ENCODE results near the gene RGS11. TPM values are rescaled to one million over a fixed set of nuclear protein-coding genes. Genes with fewer than 3 reads are reported as not detected.

Gene RGS11
- total RNA-seq, 3 donors from 2014 or later: 3.1 to 7.5 (median 5.9) TPM

DNA sequence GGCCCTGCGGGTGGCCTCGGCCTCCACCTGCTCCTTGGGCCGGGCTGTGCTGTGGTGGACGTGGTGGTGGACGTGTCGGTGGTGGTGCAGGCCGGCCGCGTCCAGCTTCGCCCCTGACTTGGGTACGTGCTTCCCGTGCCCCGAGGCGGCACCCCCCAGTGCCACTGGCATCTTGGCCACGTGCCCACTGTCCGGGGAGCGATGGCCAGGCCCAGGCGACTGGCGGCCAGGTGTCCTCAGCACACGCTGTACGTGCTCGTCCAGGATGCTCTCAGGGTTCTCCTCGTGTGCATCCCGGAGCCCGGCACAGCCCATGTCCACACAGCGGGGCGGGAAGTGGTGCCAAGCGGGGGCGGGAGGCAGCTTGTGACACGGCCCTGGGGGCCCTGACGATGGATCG is 22.1 kb upstream of the RGS11 start:
- DNase-seq (ENCODE audit: low spot score in 2 of 2): no peak
- H3K36me3 ChIP-seq: no peaks in the 10 kb centered on the region
- H3K4me3 ChIP-seq: no peak overlapping the region
- no peaks in the 10 kb centered on the region for H3K27me3 ChIP-seq
- no peak overlapping the region for H3K27ac ChIP-seq
- TF ChIP-seq POLR2AphosphoS5 (IDR thresholded peaks at IDR 0.05): no peak
- no peak for TF ChIP-seq POLR2A (IDR thresholded peaks at IDR 0.05)
- TF ChIP-seq, protein P1, sequence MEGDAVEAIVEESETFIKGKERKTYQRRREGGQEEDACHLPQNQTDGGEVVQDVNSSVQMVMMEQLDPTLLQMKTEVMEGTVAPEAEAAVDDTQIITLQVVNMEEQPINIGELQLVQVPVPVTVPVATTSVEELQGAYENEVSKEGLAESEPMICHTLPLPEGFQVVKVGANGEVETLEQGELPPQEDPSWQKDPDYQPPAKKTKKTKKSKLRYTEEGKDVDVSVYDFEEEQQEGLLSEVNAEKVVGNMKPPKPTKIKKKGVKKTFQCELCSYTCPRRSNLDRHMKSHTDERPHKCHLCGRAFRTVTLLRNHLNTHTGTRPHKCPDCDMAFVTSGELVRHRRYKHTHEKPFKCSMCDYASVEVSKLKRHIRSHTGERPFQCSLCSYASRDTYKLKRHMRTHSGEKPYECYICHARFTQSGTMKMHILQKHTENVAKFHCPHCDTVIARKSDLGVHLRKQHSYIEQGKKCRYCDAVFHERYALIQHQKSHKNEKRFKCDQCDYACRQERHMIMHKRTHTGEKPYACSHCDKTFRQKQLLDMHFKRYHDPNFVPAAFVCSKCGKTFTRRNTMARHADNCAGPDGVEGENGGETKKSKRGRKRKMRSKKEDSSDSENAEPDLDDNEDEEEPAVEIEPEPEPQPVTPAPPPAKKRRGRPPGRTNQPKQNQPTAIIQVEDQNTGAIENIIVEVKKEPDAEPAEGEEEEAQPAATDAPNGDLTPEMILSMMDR (IDR thresholded peaks at IDR 0.05): no peak
- H3K4me1 ChIP-seq: no peaks in the 10 kb centered on the region
- no peaks in the 10 kb centered on the region for H3K9me3 ChIP-seq
- intact Hi-C loops (cut with DNase I; ENCODE audit: low total_unique reads): loop anchor here (5.0 kb wide), 1 partner anchor 859 kb away; no protein-coding TSS in a partner anchor

DNA sequence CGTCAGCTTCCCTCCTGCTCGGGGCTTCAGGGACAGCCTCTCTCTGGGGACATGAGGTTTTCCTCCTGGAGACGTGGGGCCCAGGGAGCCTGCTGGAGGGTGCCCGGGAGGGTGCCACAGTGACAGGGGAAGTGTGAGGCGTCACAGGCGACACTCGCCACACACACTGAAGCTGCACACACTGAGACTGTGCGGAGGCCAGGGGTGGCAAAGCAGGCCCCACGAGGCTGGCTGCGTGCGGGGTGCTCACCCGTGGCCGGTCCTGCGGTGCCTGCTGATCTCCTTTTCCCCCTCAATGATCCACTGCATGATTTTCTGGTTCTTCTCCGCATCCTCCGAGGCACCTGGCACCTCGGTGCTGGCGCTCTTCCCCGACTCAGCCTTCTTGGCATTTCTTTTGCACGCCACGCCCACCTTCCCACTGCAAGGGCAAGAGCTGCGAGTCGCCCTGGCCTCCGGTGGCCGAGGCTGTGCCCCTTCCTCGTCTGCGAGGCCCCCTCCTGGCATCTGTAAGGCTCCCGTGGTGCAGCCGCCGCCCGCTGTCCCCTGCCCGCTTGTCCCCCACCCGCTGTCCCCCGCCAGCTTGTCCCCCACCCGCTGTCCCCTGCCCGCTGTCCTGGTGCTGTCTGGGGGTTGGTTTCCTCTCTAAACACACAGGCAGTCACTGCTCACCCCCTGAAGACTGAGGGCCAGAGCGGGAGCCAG is 21.2 kb upstream of the RGS11 start:
- Histone ChIP-seq H3K9me3 (no peaks in the 10 kb centered on the region), H3K4me3 (no peak overlapping the region), H3K36me3 (no peaks in the 10 kb centered on the region), H3K27ac (no peak overlapping the region), H3K27me3 (no peaks in the 10 kb centered on the region), H3K4me1 (no peaks in the 10 kb centered on the region)
- intact Hi-C loops (cut with DNase I; ENCODE audit: low total_unique reads): loop anchor here (5.0 kb wide), 1 partner anchor 860 kb away; no protein-coding TSS in a partner anchor
- no peak for DNase-seq (ENCODE audit: low spot score in 2 of 2)
- TF ChIP-seq POLR2AphosphoS5 (IDR thresholded peaks at IDR 0.05) (no peak), POLR2A (IDR thresholded peaks at IDR 0.05) (no peak)
- TF ChIP-seq, protein P1 (IDR thresholded peaks at IDR 0.05): no peak

DNA sequence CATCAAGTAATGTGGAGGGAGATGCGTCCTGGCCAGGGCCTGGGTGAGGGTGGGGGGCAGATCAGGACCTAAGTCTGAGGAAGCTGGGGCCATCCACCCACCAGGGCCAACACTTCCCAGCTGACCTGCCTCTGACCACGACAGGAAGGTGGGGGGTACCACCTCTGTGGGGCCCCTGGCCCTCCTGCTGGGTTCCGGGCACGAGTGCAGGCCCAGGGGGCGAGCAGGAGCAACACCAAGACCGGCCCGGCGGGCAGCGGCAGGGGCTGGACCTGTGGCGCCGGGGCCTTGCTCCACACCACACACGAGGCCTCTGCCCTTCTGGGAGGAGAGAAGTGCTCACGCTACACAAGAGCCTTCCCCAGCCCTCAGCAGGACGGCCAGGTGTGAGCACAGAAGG is 20.5 kb upstream of the RGS11 start:
- H3K36me3 ChIP-seq: no peaks in the 10 kb centered on the region

DNA sequence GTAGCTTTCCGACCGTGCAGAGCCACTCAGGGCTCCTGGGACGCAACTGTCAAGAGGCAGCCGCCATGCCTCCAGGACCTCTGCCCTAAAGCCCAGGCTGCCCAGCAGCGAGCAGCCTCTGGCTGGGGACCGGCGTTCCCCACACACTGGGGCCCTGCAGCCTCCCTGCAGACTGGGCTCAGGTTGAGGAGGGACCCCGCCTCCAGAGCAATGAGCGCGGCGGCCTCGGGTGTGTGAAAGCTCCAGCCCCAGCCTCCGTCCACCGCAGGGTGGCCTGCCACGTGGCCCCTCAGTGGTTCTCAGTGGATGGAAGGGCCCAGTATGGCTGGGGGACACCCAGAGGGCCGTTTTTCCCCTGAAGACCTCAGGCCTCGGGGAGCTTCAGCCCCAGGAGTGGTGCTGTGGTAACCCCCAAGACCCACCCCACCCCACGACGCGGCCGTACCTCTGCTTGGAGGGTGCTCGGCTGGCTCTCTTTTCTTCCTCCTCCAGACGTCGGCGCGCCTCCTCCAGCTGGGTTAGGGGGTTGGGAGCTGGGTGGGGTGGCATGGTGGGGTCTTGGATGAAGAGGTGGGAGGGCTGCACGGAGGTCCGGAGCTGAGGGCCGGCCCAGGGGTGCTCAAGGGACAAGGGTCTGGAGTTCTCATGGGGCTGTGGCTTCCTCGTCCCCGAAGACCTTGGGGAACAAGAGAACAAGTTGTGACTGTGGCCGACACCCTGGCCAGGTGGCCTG is 17.5 kb upstream of the RGS11 start:
- no peak overlapping the region for H3K4me3 ChIP-seq
- intact Hi-C loops (cut with DNase I; ENCODE audit: low total_unique reads): no loop called here
- DNase-seq (ENCODE audit: low spot score in 2 of 2): no peak
- H3K36me3 ChIP-seq: peaks cover 7% of the 10 kb centered on the region
- no peaks in the 10 kb centered on the region for H3K4me1 ChIP-seq
- no peak overlapping the region for H3K27ac ChIP-seq
- H3K27me3 ChIP-seq: no peaks in the 10 kb centered on the region
- TF ChIP-seq POLR2A (IDR thresholded peaks at IDR 0.05) (no peak), POLR2AphosphoS5 (IDR thresholded peaks at IDR 0.05) (no peak)
- TF ChIP-seq, protein P1 (IDR thresholded peaks at IDR 0.05): no peak
- no peaks in the 10 kb centered on the region for H3K9me3 ChIP-seq

More for the DNA sequence above, 20.5 kb upstream of the RGS11 start:
- intact Hi-C loops (cut with DNase I; ENCODE audit: low total_unique reads): loop anchor here (5.0 kb wide), 1 partner anchor 861 kb away; no protein-coding TSS in a partner anchor
- Histone ChIP-seq H3K9me3 (no peaks in the 10 kb centered on the region), H3K4me1 (no peaks in the 10 kb centered on the region), H3K27me3 (no peaks in the 10 kb centered on the region), H3K4me3 (no peak overlapping the region), H3K27ac (no peak overlapping the region)
- DNase-seq (ENCODE audit: low spot score in 2 of 2): no peak
- TF ChIP-seq, protein P1 (IDR thresholded peaks at IDR 0.05): no peak
- TF ChIP-seq POLR2A (IDR thresholded peaks at IDR 0.05) (no peak), POLR2AphosphoS5 (IDR thresholded peaks at IDR 0.05) (no peak)

DNA sequence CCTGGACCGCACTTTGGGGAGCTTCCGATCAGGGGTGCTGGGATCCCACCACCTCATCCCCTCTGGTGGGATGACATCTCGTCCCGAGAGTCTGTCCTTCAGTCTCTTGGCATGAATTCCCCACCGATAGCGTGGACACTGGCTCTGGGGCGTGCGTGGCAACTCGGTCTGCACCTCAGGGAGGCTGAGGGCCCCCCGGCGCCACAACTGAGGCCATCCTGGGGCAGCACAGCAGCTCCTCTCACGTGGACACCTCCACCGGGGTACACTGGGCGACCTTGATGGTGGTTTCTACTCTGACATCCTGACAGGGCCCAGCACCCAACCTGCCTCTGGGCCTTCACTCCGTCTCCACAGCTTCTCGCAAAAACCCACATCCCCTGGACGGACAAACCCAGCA is 15.8 kb upstream of the RGS11 start:
- Histone ChIP-seq H3K36me3 (peaks cover 7% of the 10 kb centered on the region), H3K4me1 (no peaks in the 10 kb centered on the region), H3K27me3 (no peaks in the 10 kb centered on the region), H3K9me3 (no peaks in the 10 kb centered on the region), H3K4me3 (no peak overlapping the region), H3K27ac (no peak overlapping the region)
- intact Hi-C loops (cut with DNase I; ENCODE audit: low total_unique reads): no loop called here
- TF ChIP-seq, protein P1 (IDR thresholded peaks at IDR 0.05): no peak
- TF ChIP-seq POLR2AphosphoS5 (IDR thresholded peaks at IDR 0.05): no peak
- no peak for TF ChIP-seq POLR2A (IDR thresholded peaks at IDR 0.05)
- no peak for DNase-seq (ENCODE audit: low spot score in 2 of 2)

Data from breast epithelium (tissue), 4 donors.